ENCODE data around the gene FOXO1. TPM values are rescaled to one million over a fixed set of nuclear protein-coding genes. Genes with fewer than 3 reads are reported as not detected.
"Not testable (repeated sequence)": the region's sequence is repeated elsewhere in the genome, so short reads cannot be mapped to it uniquely, and the experiment has no call there.

The FOXO1 gene
- total RNA-seq = 100 to 1,000 TPM in 1 of 3 donors, 10 to 100 TPM in 2; 54.1 to 163 (median 67.2) TPM

DNA sequence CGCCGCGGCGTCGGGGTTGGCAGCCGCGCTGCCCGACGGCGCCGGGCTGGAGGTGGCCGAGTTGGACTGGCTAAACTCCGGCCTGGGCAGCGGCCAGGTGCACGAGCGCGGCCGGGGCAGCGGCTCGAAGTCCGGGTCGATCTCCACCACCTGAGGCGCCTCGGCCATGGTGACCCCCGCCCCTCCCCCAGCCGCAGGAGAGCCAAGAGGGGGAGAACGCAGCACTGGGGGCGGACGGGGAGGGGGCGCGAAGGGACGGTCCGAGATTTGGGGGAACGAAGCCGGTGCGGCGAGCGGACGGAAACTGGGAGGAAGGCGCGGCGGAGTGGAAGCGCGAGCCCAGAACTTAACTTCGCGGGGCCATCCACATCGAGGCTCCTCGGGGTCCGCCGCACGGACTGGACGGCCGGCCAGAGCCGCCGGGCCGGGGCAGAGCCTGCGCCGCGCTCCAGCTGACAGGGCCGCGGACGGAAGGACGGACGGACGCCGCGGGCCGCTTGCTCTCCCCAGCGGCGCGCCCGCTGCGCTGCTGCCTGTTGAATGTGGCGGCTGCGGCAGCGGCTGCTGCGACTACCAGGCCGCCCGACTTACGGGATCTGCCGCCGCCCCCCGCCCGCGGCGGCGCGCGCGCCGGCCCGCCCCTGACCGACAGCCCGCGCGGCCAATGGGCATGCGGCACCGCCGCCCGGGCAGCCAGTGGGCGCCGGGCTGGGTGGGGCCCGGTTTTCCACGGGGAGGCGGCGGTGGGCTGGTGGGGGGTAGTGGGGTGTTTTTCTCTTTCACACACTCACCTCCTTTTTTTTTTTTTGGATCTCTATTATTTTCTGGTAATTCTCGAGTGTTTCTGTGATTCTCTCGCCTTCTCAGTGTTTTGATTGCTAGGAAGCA is at the start of gene FOXO1:
TSS of gene FOXO1 (minus strand) at position 597 of the 888 bp plus-strand sequence. CDS start at position 168, 429 bp downstream.
- H3K4me3 ChIP-seq = peak within 1 kb of the TSS; percentile 91 to 99 (median 99)
- H3K27me3 ChIP-seq = no peaks in the 10 kb centered on the region
- intact Hi-C loops (cut with DNase I; ENCODE audit: low total_unique reads) = no loop called here
- H3K9me3 ChIP-seq = no peaks in the 10 kb centered on the region
- TF ChIP-seq POLR2AphosphoS5 (IDR thresholded peaks at IDR 0.05) = peak; percentile 57 to 82 (median 68)
- TF ChIP-seq, protein P1, sequence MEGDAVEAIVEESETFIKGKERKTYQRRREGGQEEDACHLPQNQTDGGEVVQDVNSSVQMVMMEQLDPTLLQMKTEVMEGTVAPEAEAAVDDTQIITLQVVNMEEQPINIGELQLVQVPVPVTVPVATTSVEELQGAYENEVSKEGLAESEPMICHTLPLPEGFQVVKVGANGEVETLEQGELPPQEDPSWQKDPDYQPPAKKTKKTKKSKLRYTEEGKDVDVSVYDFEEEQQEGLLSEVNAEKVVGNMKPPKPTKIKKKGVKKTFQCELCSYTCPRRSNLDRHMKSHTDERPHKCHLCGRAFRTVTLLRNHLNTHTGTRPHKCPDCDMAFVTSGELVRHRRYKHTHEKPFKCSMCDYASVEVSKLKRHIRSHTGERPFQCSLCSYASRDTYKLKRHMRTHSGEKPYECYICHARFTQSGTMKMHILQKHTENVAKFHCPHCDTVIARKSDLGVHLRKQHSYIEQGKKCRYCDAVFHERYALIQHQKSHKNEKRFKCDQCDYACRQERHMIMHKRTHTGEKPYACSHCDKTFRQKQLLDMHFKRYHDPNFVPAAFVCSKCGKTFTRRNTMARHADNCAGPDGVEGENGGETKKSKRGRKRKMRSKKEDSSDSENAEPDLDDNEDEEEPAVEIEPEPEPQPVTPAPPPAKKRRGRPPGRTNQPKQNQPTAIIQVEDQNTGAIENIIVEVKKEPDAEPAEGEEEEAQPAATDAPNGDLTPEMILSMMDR (IDR thresholded peaks at IDR 0.05) = no peak
- DNase-seq (ENCODE audit: low spot score in 2 of 2) = peak; percentile 89 to 91
- H3K4me1 ChIP-seq = no peaks in the 10 kb centered on the region
- peak within 1 kb of the TSS; percentile 98 to 99 for H3K27ac ChIP-seq
- H3K36me3 ChIP-seq = no peaks in the 10 kb centered on the region

DNA sequence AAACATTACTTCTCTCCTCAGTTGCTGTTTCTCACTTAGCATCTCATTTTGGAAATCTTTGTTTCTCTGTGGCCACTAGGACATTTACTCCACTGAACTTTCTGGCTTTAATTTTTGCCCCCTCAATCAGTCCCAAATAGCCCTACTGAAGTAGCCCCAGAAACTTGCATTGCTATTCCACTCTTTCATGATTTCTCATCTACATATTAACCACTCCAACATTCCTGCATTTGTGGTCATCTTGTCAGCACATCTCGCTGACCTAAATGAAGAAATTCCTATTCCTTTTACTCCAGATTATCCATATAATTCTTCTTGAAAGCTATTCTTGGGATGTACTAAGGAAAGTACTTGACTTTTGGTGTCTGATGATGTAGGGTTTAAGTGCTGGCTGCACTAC is 48.0 kb upstream of the FOXO1 start:
- H3K27me3 ChIP-seq; DNase-seq (ENCODE audit: low spot score in 2 of 2); H3K36me3 ChIP-seq; H3K27ac ChIP-seq; H3K4me1 ChIP-seq; intact Hi-C loops (cut with DNase I; ENCODE audit: low total_unique reads); H3K4me3 ChIP-seq: not testable (repeated sequence)
- H3K9me3 ChIP-seq = peaks cover 19 to 27% of the 10 kb centered on the region in 2 donors

DNA sequence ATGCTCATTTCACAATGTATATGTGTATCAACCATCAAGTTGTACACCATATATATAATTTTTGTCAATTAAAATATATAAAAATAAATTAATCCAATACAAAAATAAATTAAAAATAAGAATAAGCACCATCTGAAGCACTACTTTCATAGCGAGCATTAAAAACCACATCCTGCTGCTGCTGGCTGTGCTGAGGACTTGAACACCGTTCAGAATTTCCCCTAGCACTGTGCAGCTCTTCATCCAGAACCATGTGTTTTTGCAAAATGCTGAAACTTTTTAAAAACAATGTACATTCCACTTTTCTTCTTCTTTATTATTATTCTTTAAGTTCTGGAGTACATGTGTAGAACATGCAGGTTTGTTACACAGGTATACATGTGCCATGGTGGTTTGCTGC is 40.0 kb upstream of the FOXO1 start:
- no peak overlapping the region for H3K4me3 ChIP-seq
- no peaks in the 10 kb centered on the region for H3K27me3 ChIP-seq
- TF ChIP-seq, protein P1 (IDR thresholded peaks at IDR 0.05) = no peak
- TF ChIP-seq POLR2A (IDR thresholded peaks at IDR 0.05) (no peak), POLR2AphosphoS5 (IDR thresholded peaks at IDR 0.05) (no peak)
- intact Hi-C loops (cut with DNase I; ENCODE audit: low total_unique reads) = no loop called here
- H3K36me3 ChIP-seq = no peaks in the 10 kb centered on the region
- H3K4me1 ChIP-seq = no peaks in the 10 kb centered on the region
- peaks cover 20 to 28% of the 10 kb centered on the region in 2 donors for H3K9me3 ChIP-seq
- no peak for DNase-seq (ENCODE audit: low spot score in 2 of 2)
- H3K27ac ChIP-seq = no peak overlapping the region

DNA sequence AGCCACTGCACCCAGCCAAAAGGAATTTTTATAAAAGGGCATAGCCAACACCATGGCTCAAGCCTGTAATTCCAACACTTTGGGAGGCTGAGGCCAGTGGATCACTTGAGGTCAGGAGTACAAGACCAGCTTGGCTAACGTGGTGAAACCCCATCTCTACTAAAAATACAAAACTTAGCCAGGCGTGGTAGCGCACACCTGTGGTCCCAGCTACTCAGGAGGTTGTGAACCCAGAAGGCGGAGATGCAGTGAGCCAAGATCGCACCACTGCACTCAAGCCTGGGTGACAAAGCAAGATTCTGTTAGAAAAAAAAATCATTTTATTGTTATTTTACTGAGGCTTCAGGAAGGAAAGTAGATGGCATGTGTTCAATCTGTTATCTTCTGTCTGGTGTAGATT is 31.3 kb upstream of the FOXO1 start:
- H3K9me3 ChIP-seq = no peaks in the 10 kb centered on the region
- no peaks in the 10 kb centered on the region for H3K4me1 ChIP-seq
- no peak overlapping the region for H3K4me3 ChIP-seq
- H3K27me3 ChIP-seq = no peaks in the 10 kb centered on the region
- H3K36me3 ChIP-seq = no peaks in the 10 kb centered on the region
- H3K27ac ChIP-seq = no peak overlapping the region
- intact Hi-C loops (cut with DNase I; ENCODE audit: low total_unique reads) = no loop called here
- TF ChIP-seq POLR2A (IDR thresholded peaks at IDR 0.05) (no peak), POLR2AphosphoS5 (IDR thresholded peaks at IDR 0.05) (no peak)
- TF ChIP-seq, protein P1 (IDR thresholded peaks at IDR 0.05) = no peak
- DNase-seq (ENCODE audit: low spot score in 2 of 2) = no peak

DNA sequence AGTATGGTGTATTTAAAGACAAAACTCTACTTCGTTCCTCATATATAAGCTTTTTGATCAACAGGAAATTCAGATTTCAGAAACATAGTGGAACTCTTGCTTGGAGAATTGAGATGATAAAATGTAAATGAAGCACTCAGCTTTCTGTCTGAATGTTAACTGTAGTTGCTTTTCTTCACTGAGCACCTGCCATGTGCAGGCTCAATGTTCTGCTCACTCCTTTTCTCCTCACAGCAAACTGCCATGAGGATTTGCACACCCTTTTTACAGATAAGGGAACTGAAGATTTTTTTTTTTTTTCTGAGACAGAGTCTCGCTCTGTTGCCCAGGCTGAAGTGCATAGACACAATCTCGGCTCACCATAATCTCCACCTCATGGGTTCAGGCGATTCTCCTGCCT is 28.0 kb upstream of the FOXO1 start:
- DNase-seq (ENCODE audit: low spot score in 2 of 2) = no peak

More for the DNA sequence above, 28.0 kb upstream of the FOXO1 start:
- H3K4me3 ChIP-seq = no peak overlapping the region
- intact Hi-C loops (cut with DNase I; ENCODE audit: low total_unique reads) = no loop called here
- H3K27me3 ChIP-seq = no peaks in the 10 kb centered on the region
- TF ChIP-seq POLR2AphosphoS5 (IDR thresholded peaks at IDR 0.05) (no peak), POLR2A (IDR thresholded peaks at IDR 0.05) (no peak)
- TF ChIP-seq, protein P1 (IDR thresholded peaks at IDR 0.05) = no peak
- H3K27ac ChIP-seq = no peak overlapping the region
- no peaks in the 10 kb centered on the region for H3K36me3 ChIP-seq
- no peaks in the 10 kb centered on the region for H3K4me1 ChIP-seq
- no peaks in the 10 kb centered on the region for H3K9me3 ChIP-seq
